ENCODE measurements around the gene GCHFR. TPM values are rescaled to one million over a fixed set of nuclear protein-coding genes. Genes with fewer than 3 reads are reported as not detected.

Gene GCHFR
- total and polyA plus RNA-seq, 10 of the 15 experiments (the other 5 are each of a cell fraction or from before 2014, with no cell fraction given): 10.5 to 94.0 (median 35.3) TPM

- CTCF ChIA-PET: interaction anchor here (1.2 to 3.7 kb wide), 6 partner anchors 14 to 86 kb away, joined by 3 to 19 read pairs (median 6); no protein-coding TSS in a partner anchor
- ATAC-seq (peak; percentile 3), FAIRE-seq (no peak), DNase-seq (ENCODE audit: low read depth, low spot score) (no peak)
- 0% methylated on average over 2 of the region's 2 CpGs for WGBS (ENCODE audit: insufficient coverage, insufficient replicate concordance, low lambda C conversion rate, missing lambda C conversion rate)
- H3K4me1 ChIP-seq (ENCODE audit: control insufficient read depth, insufficient read depth, low read length): peaks cover 15% of the 10 kb centered on the region; the same call in 1 of the 2 replicates
- intact Hi-C loops (cut with micrococcal nuclease; ENCODE audit: unreplicated experiment) (loop anchor here (5.0 kb wide), 1 partner anchor 41 kb away; no protein-coding TSS in a partner anchor), in situ Hi-C loops (cut with MboI) (no loop called here)
- H3K9me3 ChIP-seq (replicated peaks; ENCODE audit: control insufficient read depth, insufficient read depth, low read length): no peaks in the 10 kb centered on the region
- peak overlapping the region; percentile 98 for H3K27ac ChIP-seq (ENCODE audit: control insufficient read depth, insufficient read depth)
- POLR2A ChIA-PET: interaction anchor here (0.7 to 2.3 kb wide), 9 partner anchors 15 to 314 kb away, joined by 4 to 10 read pairs (median 6); partner anchors contain the start of genes CCDC32, RAD51, RHOV and VPS18
- peaks cover 0 to 3% of the 10 kb centered on the region in 2 experiments; a peak in 2 of 4 replicates for H3K36me3 ChIP-seq (ENCODE audit: control insufficient read depth in 2 of 2, insufficient read depth in 2 of 2, low read length in 1 of 2)
- RAD21 ChIA-PET (ENCODE audit: unreplicated experiment): interaction anchor here (0.8 to 3.3 kb wide), 8 partner anchors 22 to 88 kb away, joined by 3 to 19 read pairs (median 6); partner anchors contain the start of genes PPP1R14D, RHOV, SPINT1 and VPS18
- H3K9ac ChIP-seq (ENCODE audit: control insufficient read depth, insufficient read depth, low read length): peak overlapping the region; percentile 94
- peak overlapping the region; percentile 100 for H3K4me2 ChIP-seq (ENCODE audit: control insufficient read depth, insufficient read depth)
- H3K79me2 ChIP-seq (ENCODE audit: control insufficient read depth, insufficient read depth, low read length): peaks cover 22% of the 10 kb centered on the region
- H2AFZ ChIP-seq (ENCODE audit: control insufficient read depth, low read depth, low read length): peak overlapping the region; percentile 100
- no peaks in the 10 kb centered on the region for H4K20me1 ChIP-seq (ENCODE audit: control insufficient read depth, insufficient read depth)
- TSS peak; percentile 88 for BruUV-seq (replicated peaks)
- no peaks in the 10 kb centered on the region for H3K27me3 ChIP-seq (replicated peaks in 1 of 2; ENCODE audit: control insufficient read depth in 2 of 2, insufficient read depth in 2 of 2, low read length in 1 of 2)
- SMC1A ChIA-PET (ENCODE audit: uncharacterized antibody, unreplicated experiment): interaction anchor here (0.7 to 2.1 kb wide), 7 partner anchors 41 to 113 kb away, joined by 3 to 6 read pairs (median 4); no protein-coding TSS in a partner anchor
- peak overlapping the region; percentile 79 for H3K4me3 ChIP-seq
- TF ChIP-seq GATAD2B (conservative IDR thresholded peaks at IDR 0.05; ENCODE audit: low read depth) (no peak), FOS (IDR thresholded peaks at IDR 0.05; ENCODE audit: borderline replicate concordance, extremely low read depth, insufficient read length) (no peak), POLR2AphosphoS2 (IDR thresholded peaks at IDR 0.05; ENCODE audit: low read depth, low read length) (no peak), RUNX3 (IDR thresholded peaks at IDR 0.05; ENCODE audit: low read length) (no peak), SP1 (IDR thresholded peaks at IDR 0.05; ENCODE audit: low read depth, low read length) (no peak), NFXL1 (IDR thresholded peaks at IDR 0.05; ENCODE audit: borderline replicate concordance) (no peak), KDM1A (IDR thresholded peaks at IDR 0.05; ENCODE audit: borderline replicate concordance) (no peak), SKIL (IDR thresholded peaks at IDR 0.05; ENCODE audit: low read depth, poor library complexity, severe bottlenecking) (no peak), BHLHE40 (IDR thresholded peaks at IDR 0.05; ENCODE audit: borderline replicate concordance in 1 of 2, low read depth in 2 of 2, low read length in 1 of 2) (no peak), ATF3 (IDR thresholded peaks at IDR 0.05; ENCODE audit: borderline replicate concordance, extremely low read depth, low read depth, low read length) (no peak), ZBTB40 (IDR thresholded peaks at IDR 0.05; ENCODE audit: borderline replicate concordance) (no peak), IRF4 (IDR thresholded peaks at IDR 0.05; ENCODE audit: low read depth, low read length) (no peak), JUND (IDR thresholded peaks at IDR 0.05; ENCODE audit: low read depth, low read length) (no peak), CBX5 (IDR thresholded peaks at IDR 0.05; ENCODE audit: low read depth) (no peak), HSF1 (IDR thresholded peaks at IDR 0.05; ENCODE audit: low read depth, low read length) (no peak), RAD51 (IDR thresholded peaks at IDR 0.05) (no peak), RBBP5 (conservative IDR thresholded peaks at IDR 0.05) (no peak)
Observed at GRCh38 chr15:40806672-40807027, 42.8 kb downstream of the GCHFR start.
